ENCODE data around the gene CD320.

- TF ChIP-seq, protein P1, sequence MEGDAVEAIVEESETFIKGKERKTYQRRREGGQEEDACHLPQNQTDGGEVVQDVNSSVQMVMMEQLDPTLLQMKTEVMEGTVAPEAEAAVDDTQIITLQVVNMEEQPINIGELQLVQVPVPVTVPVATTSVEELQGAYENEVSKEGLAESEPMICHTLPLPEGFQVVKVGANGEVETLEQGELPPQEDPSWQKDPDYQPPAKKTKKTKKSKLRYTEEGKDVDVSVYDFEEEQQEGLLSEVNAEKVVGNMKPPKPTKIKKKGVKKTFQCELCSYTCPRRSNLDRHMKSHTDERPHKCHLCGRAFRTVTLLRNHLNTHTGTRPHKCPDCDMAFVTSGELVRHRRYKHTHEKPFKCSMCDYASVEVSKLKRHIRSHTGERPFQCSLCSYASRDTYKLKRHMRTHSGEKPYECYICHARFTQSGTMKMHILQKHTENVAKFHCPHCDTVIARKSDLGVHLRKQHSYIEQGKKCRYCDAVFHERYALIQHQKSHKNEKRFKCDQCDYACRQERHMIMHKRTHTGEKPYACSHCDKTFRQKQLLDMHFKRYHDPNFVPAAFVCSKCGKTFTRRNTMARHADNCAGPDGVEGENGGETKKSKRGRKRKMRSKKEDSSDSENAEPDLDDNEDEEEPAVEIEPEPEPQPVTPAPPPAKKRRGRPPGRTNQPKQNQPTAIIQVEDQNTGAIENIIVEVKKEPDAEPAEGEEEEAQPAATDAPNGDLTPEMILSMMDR (IDR thresholded peaks at IDR 0.05) = no peak
- TF ChIP-seq POLR2A (IDR thresholded peaks at IDR 0.05; ENCODE audit: low read depth) (no peak), POLR2AphosphoS5 (IDR thresholded peaks at IDR 0.05) (no peak)
Measured at GRCh38 chr19:8320564-8321066, 12.5 kb upstream of the CD320 start.
